ENCODE results near the gene INHA.

Gene INHA

GRCh38 chr2:219569635-219570034 lies 2.5 kb upstream of the INHA start:
- H4K20me1 ChIP-seq (ENCODE audit: insufficient read depth, low read length) = no peaks in the 10 kb centered on the region
- H2AFZ ChIP-seq (ENCODE audit: low read depth, low read length) = no peak overlapping the region
- H3K79me2 ChIP-seq (ENCODE audit: insufficient read depth, low read length) = no peaks in the 10 kb centered on the region
- no peak overlapping the region for H3K27ac ChIP-seq (ENCODE audit: low read length)
- peaks cover 8% of the 10 kb centered on the region for H3K27me3 ChIP-seq (ENCODE audit: insufficient read depth, low read length, poor library complexity)
- ATAC-seq (ENCODE audit: insufficient read depth, low read depth) = no peak
- H3K9me3 ChIP-seq (ENCODE audit: insufficient read depth, low read length, severe bottlenecking) = no peaks in the 10 kb centered on the region
- H3K4me2 ChIP-seq (ENCODE audit: insufficient read depth, low read length) = no peak overlapping the region
- H3K9ac ChIP-seq (ENCODE audit: low read depth, low read length) = no peak overlapping the region
- no peak for DNase-seq
- peaks cover 9% of the 10 kb centered on the region for H3K4me1 ChIP-seq (ENCODE audit: insufficient read depth, low read length)
- H3K36me3 ChIP-seq (ENCODE audit: insufficient read depth, low read length) = no peaks in the 10 kb centered on the region; the same call in 1 of the 2 replicates
- no peak overlapping the region for H3K4me3 ChIP-seq (ENCODE audit: low read depth in 1 of 2, low read length in 2 of 2)
- no peak for TF ChIP-seq EZH2 (IDR thresholded peaks at IDR 0.05; ENCODE audit: borderline replicate concordance, low read depth, low read length, severe bottlenecking)
- TF ChIP-seq CTCF (IDR thresholded peaks at IDR 0.05; ENCODE audit: borderline replicate concordance, extremely low read depth, low read length, poor library complexity, severe bottlenecking) = no peak

- ATAC-seq (ENCODE audit: insufficient read depth, low read depth) (peak; percentile 4; the same call in 2 of the 3 replicates), DNase-seq (no peak)
- Histone ChIP-seq H3K36me3 (ENCODE audit: insufficient read depth, low read length) (no peaks in the 10 kb centered on the region; the same call in 1 of the 2 replicates), H3K4me3 (ENCODE audit: low read depth in 1 of 2, low read length in 2 of 2) (peak overlapping the region in 1 of 2 experiments; percentile 58; a peak in 2 of 4 replicates), H3K27me3 (ENCODE audit: insufficient read depth, low read length, poor library complexity) (peaks cover 8% of the 10 kb centered on the region), H4K20me1 (ENCODE audit: insufficient read depth, low read length) (no peaks in the 10 kb centered on the region), H3K4me2 (ENCODE audit: insufficient read depth, low read length) (peak overlapping the region; percentile 64), H3K9me3 (ENCODE audit: insufficient read depth, low read length, severe bottlenecking) (no peaks in the 10 kb centered on the region), H3K9ac (ENCODE audit: low read depth, low read length) (peak overlapping the region; percentile 60), H3K27ac (ENCODE audit: low read length) (no peak overlapping the region), H3K79me2 (ENCODE audit: insufficient read depth, low read length) (no peaks in the 10 kb centered on the region), H3K4me1 (ENCODE audit: insufficient read depth, low read length) (peaks cover 9% of the 10 kb centered on the region), H2AFZ (ENCODE audit: low read depth, low read length) (peak overlapping the region; percentile 68; the same call in 1 of the 2 replicates)
- no peak for TF ChIP-seq CTCF (IDR thresholded peaks at IDR 0.05; ENCODE audit: borderline replicate concordance, extremely low read depth, low read length, poor library complexity, severe bottlenecking)
- TF ChIP-seq EZH2 (IDR thresholded peaks at IDR 0.05; ENCODE audit: borderline replicate concordance, low read depth, low read length, severe bottlenecking) = no peak
Observed at GRCh38 chr2:219570194-219570923, 1.8 kb upstream of the INHA start.

- Histone ChIP-seq H3K4me2 (ENCODE audit: insufficient read depth, low read length) (peak overlapping the region; percentile 64), H3K9ac (ENCODE audit: low read depth, low read length) (peak overlapping the region; percentile 60), H3K4me1 (ENCODE audit: insufficient read depth, low read length) (peaks cover 9% of the 10 kb centered on the region), H3K79me2 (ENCODE audit: insufficient read depth, low read length) (no peaks in the 10 kb centered on the region), H2AFZ (ENCODE audit: low read depth, low read length) (peak overlapping the region; percentile 68), H3K27ac (ENCODE audit: low read length) (no peak overlapping the region), H3K9me3 (ENCODE audit: insufficient read depth, low read length, severe bottlenecking) (no peaks in the 10 kb centered on the region), H3K36me3 (ENCODE audit: insufficient read depth, low read length) (no peaks in the 10 kb centered on the region; the same call in 1 of the 2 replicates), H3K27me3 (ENCODE audit: insufficient read depth, low read length, poor library complexity) (peaks cover 8% of the 10 kb centered on the region), H3K4me3 (ENCODE audit: low read depth in 1 of 2, low read length in 2 of 2) (peak overlapping the region in 1 of 2 experiments; percentile 58; a peak in 3 of 4 replicates), H4K20me1 (ENCODE audit: insufficient read depth, low read length) (no peaks in the 10 kb centered on the region)
- TF ChIP-seq EZH2 (IDR thresholded peaks at IDR 0.05; ENCODE audit: borderline replicate concordance, low read depth, low read length, severe bottlenecking) (no peak), CTCF (IDR thresholded peaks at IDR 0.05; ENCODE audit: borderline replicate concordance, extremely low read depth, low read length, poor library complexity, severe bottlenecking) (no peak)
- DNase-seq (no peak), ATAC-seq (ENCODE audit: insufficient read depth, low read depth) (peak; percentile 63)
Observed at GRCh38 chr2:219570924-219571310, 1.2 kb upstream of the INHA start.

Measured in DND-41 (cell line).